Tibial artery (tissue), 4 donors: ENCODE data around the gene PPP2R3A.
"Not testable (repeated sequence)": the region's sequence is repeated elsewhere in the genome, so short reads cannot be mapped to it uniquely, and the experiment has no call there.

Experiments used
- DNase-seq, 2 donors: peaks; one replicate each; pipeline ENCODE4 v3.0.0-alpha.2; 2019
- H3K27ac ChIP-seq, 2 donors: fragments of 200-600 bp; sonication (generic) in 1 of 2; 1 replicate in 1 of 2; 2 replicates in 1 of 2; pipeline ENCODE4 v1.5.1; 2018 to 2019; ENCODE audit warnings: mild to moderate bottlenecking in 1 of 2
- H3K27me3 ChIP-seq, 2 donors: fragments of 200-600 bp; sonication (generic) in 1 of 2; one replicate each; pipeline versions ENCODE4 v1.5.1 to v1.6.0; 2016 to 2019
- H3K36me3 ChIP-seq, 3 donors: fragments of 200-600 bp; sonication (generic) in 2 of 3; one replicate each; pipeline ENCODE4 v1.5.1; 2016 to 2019; ENCODE audit warnings: mild to moderate bottlenecking in 2 of 3
- H3K4me1 ChIP-seq, 4 donors: fragments of 200-600 bp; sonication (generic) in 2 of 4; 1 replicate in 3 of 4; 2 replicates in 1 of 4; pipeline ENCODE4 v1.5.1; 2016 to 2019
- H3K4me3 ChIP-seq, 2 donors: fragments of 200-600 bp; sonication (generic) in 1 of 2; 1 replicate in 1 of 2; 2 replicates in 1 of 2; pipeline ENCODE4 v1.5.1; 2018 to 2019; ENCODE audit warnings: mild to moderate bottlenecking in 2 of 2
- H3K9me3 ChIP-seq, 3 donors: fragments of 200-600 bp; sonication (generic) in 1 of 3; one replicate each; pipeline ENCODE4 v1.5.1; 2016 to 2019
- CTCF ChIP-seq, 2 experiments: fragments of 200-600 bp in 1 of 2; fragments of 450-650 bp in 1 of 2; IDR thresholded peaks; one replicate each; pipeline ENCODE4 v1.5.1; 2017 to 2019; ENCODE audit warnings: antibody characterized with exemption in 2 of 2, mild to moderate bottlenecking in 1 of 2, moderate library complexity in 1 of 2
- intact Hi-C: fragments of 100-400 bp; cut with DNase I; formaldehyde crosslinking; loops from one replicate; pipeline ENCODE4 v1.15.0; 2023; ENCODE audit warnings: low total_unique reads

Gene PPP2R3A

GRCh38 chr3:136122006-136122405 lies 156.5 kb downstream of the PPP2R3A start:
- no peak for TF ChIP-seq CTCF (IDR thresholded peaks at IDR 0.05)
- H3K4me3 ChIP-seq: no peak overlapping the region

GRCh38 chr3:136131647-136132046 lies 166.1 kb downstream of the PPP2R3A start:
- H3K4me1 ChIP-seq, H3K4me3 ChIP-seq, H3K27me3 ChIP-seq, H3K9me3 ChIP-seq, H3K27ac ChIP-seq, intact Hi-C loops, DNase-seq, H3K36me3 ChIP-seq: not testable (repeated sequence)

More at GRCh38 chr3:136122006-136122405, 156.5 kb downstream of the PPP2R3A start:
- H3K36me3 ChIP-seq: peaks cover 11 to 18% (median 12%) of the 10 kb centered on the region in 3 donors
- no peaks in the 10 kb centered on the region for H3K4me1 ChIP-seq
- DNase-seq: no peak
- no peaks in the 10 kb centered on the region for H3K27me3 ChIP-seq
- intact Hi-C loops: no loop called here
- no peak overlapping the region for H3K27ac ChIP-seq
- no peaks in the 10 kb centered on the region for H3K9me3 ChIP-seq

- Histone ChIP-seq H3K36me3 (no peaks in the 10 kb centered on the region), H3K27me3 (no peaks in the 10 kb centered on the region), H3K4me1 (no peaks in the 10 kb centered on the region), H3K9me3 (no peaks in the 10 kb centered on the region), H3K27ac (no peak overlapping the region), H3K4me3 (no peak overlapping the region)
- DNase-seq: no peak
- no peak for TF ChIP-seq CTCF (IDR thresholded peaks at IDR 0.05)
- intact Hi-C loops: no loop called here
Measured at GRCh38 chr3:136134091-136134490, 168.6 kb downstream of the PPP2R3A start.

- DNase-seq: no peak
- Histone ChIP-seq H3K27ac (no peak overlapping the region), H3K9me3 (no peaks in the 10 kb centered on the region), H3K4me3 (no peak overlapping the region), H3K4me1 (no peaks in the 10 kb centered on the region), H3K27me3 (no peaks in the 10 kb centered on the region), H3K36me3 (no peaks in the 10 kb centered on the region)
- TF ChIP-seq CTCF (IDR thresholded peaks at IDR 0.05): no peak
- intact Hi-C loops: no loop called here
Measured at GRCh38 chr3:136135039-136135802, 169.7 kb downstream of the PPP2R3A start.

- TF ChIP-seq CTCF (IDR thresholded peaks at IDR 0.05): no peak
- Histone ChIP-seq H3K27me3 (no peaks in the 10 kb centered on the region), H3K4me1 (peaks cover 0 to 8% (median 0%) of the 10 kb centered on the region in 4 donors), H3K36me3 (no peaks in the 10 kb centered on the region), H3K27ac (no peak overlapping the region), H3K9me3 (no peaks in the 10 kb centered on the region), H3K4me3 (no peak overlapping the region)
- intact Hi-C loops: no loop called here
- DNase-seq: no peak
Measured at GRCh38 chr3:136136454-136136853, 170.9 kb downstream of the PPP2R3A start.

GRCh38 chr3:136141291-136141785 lies 175.8 kb downstream of the PPP2R3A start:
- H3K9me3 ChIP-seq: no peaks in the 10 kb centered on the region
- no peak overlapping the region for H3K4me3 ChIP-seq
- H3K36me3 ChIP-seq: peaks cover 0 to 8% (median 7%) of the 10 kb centered on the region in 3 donors
- DNase-seq: no peak
- H3K4me1 ChIP-seq: peaks cover 0 to 24% (median 8%) of the 10 kb centered on the region in 4 donors
- TF ChIP-seq CTCF (IDR thresholded peaks at IDR 0.05): no peak
- H3K27ac ChIP-seq: no peak overlapping the region
- H3K27me3 ChIP-seq: no peaks in the 10 kb centered on the region
- intact Hi-C loops: no loop called here
